Measurements from ENCODE around the gene SH2D3C. TPM values are rescaled to one million over a fixed set of nuclear protein-coding genes. Genes with fewer than 3 reads are reported as not detected.

Gene SH2D3C
- total and polyA plus RNA-seq, 10 of the 15 experiments (the other 5 are each of a cell fraction or from before 2014, with no cell fraction given), result 1.2 to 23.5 (median 16.2) TPM

GRCh38 chr9:127802576-127803443 lies 24.3 kb upstream of the SH2D3C start, which contains the start of gene FPGS (continued):
- TF ChIP-seq RAD51 (IDR thresholded peaks at IDR 0.05) (no peak), HCFC1 (IDR thresholded peaks at IDR 0.05; ENCODE audit: low read length) (peak; percentile 28; the same call in 1 of the 2 replicates), TAF1 (IDR thresholded peaks at IDR 0.05; ENCODE audit: borderline replicate concordance, low read depth, low read length) (peak; percentile 64; the same call in 1 of the 2 replicates), TBL1XR1 (IDR thresholded peaks at IDR 0.05; ENCODE audit: low read depth, low read length) (no peak), ELK1 (IDR thresholded peaks at IDR 0.05; ENCODE audit: low read depth, low read length) (peak; percentile 40; the same call in 1 of the 2 replicates), FOXM1 (IDR thresholded peaks at IDR 0.05; ENCODE audit: low read depth, low read length) (no peak), MYB (IDR thresholded peaks at IDR 0.05; ENCODE audit: borderline replicate concordance, low read depth, low read length) (0 out of 2 replicates have a peak, but pooled peaks have one; percentile 3), BCL3 (IDR thresholded peaks at IDR 0.05; ENCODE audit: borderline replicate concordance, insufficient read depth, low read depth, low read length, poor library complexity, severe bottlenecking) (no peak)

Data from GM12878 (cell line).